ENCODE data around the gene SYVN1. TPM values are rescaled to one million over a fixed set of nuclear protein-coding genes. Genes with fewer than 3 reads are reported as not detected.

The SYVN1 gene
- total RNA-seq, 1 donor from 2014 or later = 50.4 TPM

DNA sequence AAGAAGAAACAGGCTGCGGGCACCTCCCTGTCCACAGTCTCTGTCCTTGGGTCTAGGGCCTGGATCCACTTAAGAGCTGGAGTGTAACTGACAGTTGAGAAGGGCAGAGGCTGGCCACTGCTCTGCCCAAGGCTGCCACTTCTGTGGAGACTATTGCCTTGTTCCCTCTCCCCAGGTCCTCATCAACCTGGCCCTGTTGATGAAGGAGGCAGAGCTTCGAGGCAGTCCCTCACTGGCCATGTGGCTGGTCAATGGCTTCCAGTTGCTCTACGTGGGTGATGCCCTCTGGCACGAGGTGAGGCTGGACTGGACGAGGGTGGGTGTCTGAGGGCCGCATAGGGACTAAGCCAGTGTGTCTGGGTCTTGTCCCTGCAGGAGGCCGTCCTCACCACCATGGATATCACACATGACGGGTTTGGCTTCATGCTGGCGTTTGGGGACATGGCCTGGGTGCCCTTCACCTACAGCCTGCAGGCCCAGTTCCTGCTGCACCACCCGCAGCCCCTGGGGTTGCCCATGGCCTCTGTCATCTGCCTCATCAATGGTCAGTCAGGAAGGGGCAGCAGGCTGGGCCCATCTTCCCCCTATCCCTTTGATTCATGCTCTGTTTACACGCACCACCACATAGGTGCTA, 19.7 kb downstream of the SYVN1 start:
- intact Hi-C loops (cut with micrococcal nuclease) = loop anchor here (5.0 kb wide), 2 partner anchors 148 to 197 kb away; partner anchors contain the start of genes ATG2A and POLA2

DNA sequence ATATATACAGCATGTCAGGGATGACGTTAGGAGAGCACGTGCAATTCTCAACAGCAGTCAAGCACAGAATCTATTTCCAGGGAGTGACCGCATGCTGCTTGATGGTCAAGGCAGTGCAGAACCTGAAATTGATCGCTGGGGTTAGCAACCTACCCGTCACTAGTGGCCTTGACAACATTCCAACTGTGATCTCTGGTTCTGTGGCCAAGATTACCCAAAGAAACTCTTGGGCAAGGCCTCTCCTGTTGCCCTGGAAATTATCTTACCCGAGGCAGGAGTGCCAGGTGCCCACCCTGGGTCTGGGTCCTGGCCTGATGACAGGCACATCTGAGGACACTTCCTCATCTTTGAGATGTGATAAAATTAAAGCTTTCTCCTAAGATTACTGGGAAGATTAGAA, 20.5 kb downstream of the SYVN1 start:
- intact Hi-C loops (cut with micrococcal nuclease) = loop anchor here (5.0 kb wide), 2 partner anchors 148 to 197 kb away; partner anchors contain the start of genes ATG2A and POLA2

DNA sequence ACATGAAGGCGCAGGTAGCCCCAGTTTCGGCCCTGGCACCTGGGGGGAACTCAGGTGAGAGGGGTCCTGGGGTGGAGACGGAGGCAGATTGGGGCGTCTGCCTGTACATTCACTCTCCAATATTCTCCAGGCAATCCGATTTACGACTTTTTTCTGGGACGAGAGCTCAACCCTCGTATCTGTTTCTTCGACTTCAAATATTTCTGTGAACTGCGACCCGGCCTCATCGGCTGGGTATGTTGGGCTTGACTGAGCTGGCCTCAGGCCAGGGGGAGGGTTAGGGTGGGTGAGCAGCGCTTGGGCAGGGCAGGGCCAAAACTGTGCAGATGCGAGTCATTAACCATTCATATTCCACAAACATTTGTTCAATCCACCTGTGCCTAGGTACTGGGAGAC, 21.0 kb downstream of the SYVN1 start:
- intact Hi-C loops (cut with micrococcal nuclease) = loop anchor here (5.0 kb wide), 2 partner anchors 149 to 196 kb away; partner anchors contain the start of genes ATG2A and POLA2

DNA sequence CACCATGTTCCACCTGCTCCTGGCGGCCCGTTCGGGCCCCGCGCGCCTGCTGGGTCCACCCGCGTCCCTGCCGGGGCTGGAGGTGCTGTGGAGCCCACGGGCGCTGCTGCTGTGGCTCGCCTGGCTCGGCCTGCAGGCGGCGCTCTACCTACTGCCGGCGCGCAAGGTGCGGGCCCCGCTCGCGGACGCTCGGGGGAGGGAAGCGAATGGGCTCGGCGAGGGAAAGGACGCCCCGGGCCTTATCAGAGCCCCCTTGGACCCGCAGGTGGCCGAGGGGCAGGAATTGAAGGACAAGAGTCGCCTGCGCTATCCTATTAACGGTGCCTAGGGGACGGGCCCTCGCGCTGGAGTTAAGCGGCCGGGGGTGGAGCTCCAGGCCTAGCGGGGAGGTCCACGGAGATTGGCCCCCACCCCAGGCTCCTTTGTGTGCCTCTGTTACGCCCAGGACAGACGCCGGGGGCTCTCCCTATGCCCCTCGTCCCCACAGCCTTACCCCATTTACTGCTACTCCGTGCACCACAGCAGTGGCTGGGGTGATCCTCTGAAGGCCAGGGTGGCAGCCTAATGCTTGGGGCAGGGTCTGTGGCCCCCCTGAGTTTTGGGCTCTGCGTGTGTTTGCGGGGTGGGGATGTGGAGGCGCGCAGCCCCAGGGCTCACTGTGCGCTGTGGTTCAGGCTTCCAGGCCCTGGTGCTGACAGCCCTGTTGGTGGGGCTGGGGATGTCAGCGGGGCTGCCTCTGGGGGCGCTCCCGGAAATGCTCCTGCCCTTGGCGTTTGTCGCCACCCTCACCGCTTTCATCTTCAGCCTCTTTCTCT, 21.6 kb downstream of the SYVN1 start:
- intact Hi-C loops (cut with micrococcal nuclease) = loop anchor here (1.0 to 5.0 kb wide), 4 partner anchors 22 to 195 kb away; partner anchors contain the start of genes ATG2A, CDCA5, POLA2 and SYVN1

DNA sequence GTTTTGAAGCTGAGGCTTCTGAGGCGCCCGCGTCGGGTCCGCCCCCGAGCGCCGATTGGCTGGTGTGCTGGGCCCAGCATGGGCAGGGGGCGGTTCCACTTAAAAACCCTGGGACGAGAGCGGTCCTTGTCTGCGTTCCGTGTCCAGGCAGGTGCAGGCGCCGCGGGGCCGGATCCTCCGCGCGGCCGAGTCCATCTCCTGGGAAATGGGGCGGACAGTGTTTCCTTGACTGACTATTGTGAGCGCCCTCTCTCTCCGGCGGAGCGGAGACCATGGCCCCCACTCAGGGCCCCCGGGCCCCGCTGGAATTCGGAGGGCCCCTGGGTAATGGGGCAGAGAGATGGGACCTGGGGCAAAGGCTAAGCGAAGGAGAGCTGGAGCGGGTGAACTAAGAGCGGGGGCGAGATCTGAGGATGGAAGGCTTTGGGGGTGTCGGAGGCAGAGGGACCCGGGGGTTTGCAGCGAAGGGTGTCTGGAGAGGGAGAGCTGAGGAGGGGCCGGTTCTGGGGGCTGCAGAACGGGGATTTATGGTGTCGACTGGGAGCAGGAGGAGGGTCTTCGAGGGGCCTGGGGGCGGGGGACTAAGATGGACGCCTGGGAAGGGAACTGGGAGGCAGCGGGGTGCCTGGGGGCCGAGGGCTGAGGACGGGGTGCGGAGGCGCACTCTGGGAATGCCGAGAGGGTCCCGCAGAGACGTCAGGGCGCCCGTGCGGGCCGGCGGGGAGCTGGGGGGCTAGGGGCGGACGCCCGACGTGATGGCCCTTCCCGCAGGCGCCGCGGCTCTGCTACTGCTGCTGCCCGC, 22.4 kb downstream of the SYVN1 start, which contains the start of gene TM7SF2:
Gene TM7SF2, plus strand, starts transcription at position 129 of the 802 bp plus-strand sequence. Its CDS starts 144 bp downstream, at position 273.
- intact Hi-C loops (cut with micrococcal nuclease) = loop anchor here (1.0 to 5.0 kb wide), 5 partner anchors 16 to 195 kb away; partner anchors contain the start of genes ATG2A, CDCA5, POLA2 and SYVN1

DNA sequence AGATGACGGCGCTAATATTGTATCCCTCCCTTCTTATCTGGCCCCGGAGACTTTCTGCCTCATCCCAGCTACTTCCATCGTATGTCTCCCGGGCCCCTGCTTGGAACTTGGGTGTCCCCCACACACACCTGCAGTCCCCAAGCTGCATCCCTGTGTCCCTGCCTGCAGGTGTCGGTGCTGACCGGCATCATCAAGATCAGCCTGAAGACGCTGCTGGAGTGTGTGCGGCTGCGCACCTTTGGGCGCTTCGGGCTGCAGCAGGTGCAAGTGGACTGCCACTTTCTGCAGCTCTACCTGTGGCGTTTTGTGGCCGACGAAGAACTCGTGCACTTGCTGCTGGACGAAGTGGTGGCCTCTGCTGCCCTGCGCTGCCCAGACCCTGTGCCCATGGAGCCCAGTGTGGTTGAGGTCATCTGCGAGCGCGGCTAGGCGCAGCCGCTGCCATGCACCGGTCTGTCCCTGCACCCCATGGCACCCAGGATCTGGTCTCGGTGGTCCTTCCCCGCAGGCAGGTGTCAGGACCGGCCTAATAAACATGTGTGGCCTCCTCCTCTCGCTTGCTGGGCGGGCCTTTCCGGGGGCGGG, 23.1 kb downstream of the SYVN1 start:
- intact Hi-C loops (cut with micrococcal nuclease) = loop anchor here (1.0 to 5.0 kb wide), 3 partner anchors 15 to 194 kb away; partner anchors contain the start of genes ATG2A, POLA2 and VPS51

DNA sequence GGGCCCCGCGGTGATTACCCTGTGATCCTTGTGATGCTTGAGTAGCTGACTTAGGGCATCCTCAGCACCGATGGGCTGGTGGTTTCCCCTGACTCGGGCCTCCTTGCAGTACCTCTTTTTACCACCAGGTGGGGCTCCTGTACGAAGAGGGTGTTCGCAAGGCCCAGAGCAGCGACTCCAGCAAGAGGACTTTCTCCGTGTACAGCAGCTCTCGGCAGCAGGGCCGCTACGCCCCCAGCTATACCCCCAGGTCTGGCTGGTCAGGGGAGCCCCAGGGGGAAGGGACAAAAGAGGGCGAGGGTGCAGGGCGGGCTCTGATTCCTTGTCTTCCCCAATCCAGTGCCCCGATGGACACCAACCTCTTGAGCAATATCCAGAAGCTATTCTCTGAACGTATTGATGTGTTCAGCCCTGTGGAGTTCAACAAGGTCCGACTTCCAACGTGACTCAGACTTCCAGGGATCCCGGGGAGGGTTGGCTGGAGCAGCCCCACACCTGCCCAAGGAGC, 23.9 kb downstream of the SYVN1 start:
- intact Hi-C loops (cut with micrococcal nuclease) = loop anchor here (5.0 kb wide), 2 partner anchors 152 to 193 kb away; partner anchors contain the start of genes ATG2A and POLA2

DNA sequence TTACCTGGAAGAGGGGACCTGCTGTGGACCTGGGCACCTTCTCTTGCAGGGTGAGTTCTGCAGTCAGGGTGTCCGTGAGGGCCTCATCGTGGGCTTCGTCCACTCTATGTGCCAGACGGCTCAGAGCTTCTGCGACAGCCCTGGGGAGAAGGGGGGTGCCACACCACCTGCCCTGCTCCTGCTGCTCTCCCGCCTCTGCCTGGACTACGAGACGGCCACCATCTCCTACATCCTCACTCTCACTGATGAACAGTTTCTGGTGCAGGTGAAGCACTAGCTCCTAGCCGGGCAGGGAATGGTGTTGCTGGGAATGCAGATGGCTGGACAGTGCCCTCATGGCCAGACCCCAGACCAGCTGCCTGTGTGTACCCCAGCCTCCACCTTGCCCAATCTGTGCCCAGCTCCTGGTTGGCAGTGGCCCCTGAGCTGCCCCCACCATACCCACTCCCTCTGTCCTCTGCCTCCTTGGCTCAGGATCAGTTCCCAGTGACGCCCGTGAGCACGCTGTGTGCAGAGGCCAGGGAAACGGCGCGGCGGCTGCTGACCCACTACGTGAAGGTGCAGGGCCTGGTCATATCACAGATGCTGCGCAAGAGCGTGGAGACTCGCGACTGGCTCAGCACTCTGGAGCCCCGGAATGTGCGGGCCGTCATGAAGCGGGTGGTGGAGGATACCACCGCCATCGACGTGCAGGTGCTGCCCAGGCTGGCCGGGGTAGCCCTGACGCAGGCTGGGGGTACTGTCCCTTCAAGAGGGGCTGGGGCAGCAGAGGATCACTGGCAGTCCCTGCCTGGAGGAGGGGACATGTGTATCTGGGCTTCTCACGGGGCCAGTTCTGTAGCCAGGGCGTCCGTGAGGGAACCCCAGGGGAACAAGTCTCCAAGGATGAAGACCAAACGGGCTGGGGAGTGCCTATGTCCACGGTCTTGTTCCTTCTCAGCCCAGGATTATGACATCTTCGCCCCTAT, 24.8 kb downstream of the SYVN1 start:
- intact Hi-C loops (cut with micrococcal nuclease) = loop anchor here (5.0 kb wide), 2 partner anchors 153 to 192 kb away; partner anchors contain the start of genes ATG2A and POLA2

DNA sequence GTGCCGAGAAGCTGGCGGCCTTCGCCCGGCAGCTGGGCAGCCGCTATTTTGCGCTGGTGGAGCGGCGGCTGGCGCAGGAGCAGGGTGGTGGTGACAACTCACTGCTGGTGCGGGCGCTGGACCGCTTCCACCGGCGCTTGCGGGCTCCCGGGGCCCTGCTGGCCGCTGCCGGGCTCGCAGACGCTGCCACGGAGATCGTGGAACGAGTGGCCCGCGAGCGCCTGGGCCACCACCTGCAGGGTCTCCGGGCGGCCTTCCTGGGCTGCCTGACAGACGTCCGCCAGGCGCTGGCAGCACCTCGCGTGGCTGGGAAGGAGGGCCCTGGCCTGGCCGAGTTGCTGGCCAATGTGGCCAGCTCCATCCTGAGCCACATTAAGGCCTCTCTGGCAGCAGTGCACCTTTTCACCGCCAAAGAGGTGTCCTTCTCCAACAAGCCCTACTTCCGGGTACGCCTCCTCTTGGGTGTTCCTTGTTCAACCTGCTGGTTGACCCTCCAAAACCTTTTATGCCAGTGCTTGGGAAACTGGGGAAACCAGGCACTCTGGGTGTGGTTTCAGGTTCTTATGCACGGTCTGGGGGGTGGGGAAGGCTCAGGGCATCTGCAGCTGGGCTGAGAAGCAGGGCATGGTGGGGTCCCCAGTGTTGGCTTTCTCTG, 25.7 kb downstream of the SYVN1 start:
- intact Hi-C loops (cut with micrococcal nuclease) = no loop called here

DNA sequence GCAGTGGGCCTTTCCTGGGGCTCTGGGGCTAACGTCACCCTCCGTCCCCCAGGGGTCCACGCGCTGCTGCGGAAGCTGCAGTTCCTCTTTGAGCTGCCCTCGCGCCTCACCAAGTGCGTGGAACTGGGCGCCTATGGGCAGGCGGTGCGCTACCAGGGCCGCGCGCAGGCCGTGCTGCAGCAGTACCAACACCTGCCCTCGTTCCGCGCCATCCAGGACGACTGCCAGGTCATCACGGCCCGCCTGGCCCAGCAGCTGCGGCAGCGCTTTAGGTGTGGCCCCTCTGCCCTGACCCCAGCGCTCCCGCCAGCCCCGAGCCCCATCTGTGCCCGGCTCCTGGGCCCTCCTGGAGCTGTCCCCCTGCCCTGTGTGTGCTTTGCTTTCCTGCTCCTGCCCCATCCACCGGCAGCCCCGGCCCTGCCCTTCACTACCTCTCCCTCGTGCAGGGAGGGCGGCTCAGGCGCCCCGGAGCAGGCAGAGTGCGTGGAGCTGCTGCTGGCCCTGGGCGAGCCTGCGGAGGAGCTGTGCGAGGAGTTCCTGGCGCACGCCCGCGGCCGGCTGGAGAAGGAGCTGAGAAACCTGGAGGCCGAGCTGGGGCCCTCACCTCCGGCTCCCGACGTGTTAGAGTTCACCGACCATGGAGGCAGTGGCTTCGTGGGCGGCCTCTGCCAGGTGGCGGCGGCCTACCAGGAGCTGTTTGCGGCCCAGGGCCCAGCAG, 26.4 kb downstream of the SYVN1 start:
- intact Hi-C loops (cut with micrococcal nuclease) = no loop called here

DNA sequence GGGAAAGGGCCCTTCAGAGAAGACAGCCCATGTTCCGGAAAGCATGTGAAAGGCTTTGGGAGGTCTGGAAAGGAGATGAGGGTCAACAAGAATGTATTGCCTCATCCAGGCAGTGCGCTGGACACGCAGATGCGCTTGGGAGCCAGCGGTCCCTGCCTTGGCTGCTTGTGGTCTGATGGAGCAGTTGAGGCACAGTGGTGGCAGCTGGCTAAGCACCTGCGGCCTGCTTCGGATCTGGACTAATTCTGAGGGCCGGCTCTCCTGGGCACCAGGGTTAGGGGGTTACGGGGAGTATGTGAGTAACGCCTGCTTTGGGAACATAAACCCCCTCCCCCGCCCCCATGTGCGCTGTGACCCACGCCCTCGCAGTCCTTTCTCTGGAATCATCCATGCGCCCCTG, 27.2 kb downstream of the SYVN1 start:
- intact Hi-C loops (cut with micrococcal nuclease) = no loop called here

DNA sequence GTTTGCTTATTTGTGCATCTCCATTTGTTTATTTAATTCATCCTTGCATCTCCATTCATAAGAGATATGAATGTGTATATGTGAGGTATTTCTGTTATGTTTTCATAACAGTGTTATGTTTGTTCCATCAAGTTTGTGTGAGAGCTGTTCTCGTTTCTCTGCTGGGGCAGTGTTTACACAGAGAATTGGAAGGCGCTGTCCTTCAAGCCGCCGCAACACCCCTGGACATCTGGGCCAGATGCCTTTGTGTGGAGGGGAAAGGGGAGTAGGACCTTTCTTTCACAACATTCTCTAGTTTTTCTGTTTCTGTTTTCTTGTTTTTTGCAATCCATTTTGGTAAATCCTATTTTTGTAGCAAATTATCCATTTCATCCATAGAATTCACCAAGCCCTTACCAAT, 29.7 kb downstream of the SYVN1 start:
- intact Hi-C loops (cut with micrococcal nuclease) = no loop called here

DNA sequence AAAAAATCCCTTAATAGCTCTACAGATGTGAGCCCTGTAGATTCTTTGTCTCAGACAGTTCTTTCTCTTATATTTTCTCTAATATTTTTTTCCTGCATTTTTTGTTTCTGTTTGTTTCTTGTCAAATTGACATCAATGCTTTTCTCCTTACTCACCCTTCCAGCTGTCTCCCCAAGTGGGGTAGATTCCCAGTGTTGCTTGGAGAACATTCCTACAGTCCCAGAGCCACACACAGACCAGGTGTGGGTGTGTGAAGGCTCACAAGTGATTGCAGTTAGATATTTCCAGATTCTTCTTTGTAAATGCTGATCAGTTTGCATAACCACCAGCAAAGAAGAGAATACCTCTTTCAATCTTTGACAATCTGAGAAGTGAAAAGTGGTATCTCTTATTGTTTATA, 30.8 kb downstream of the SYVN1 start:
- intact Hi-C loops (cut with micrococcal nuclease) = no loop called here

DNA sequence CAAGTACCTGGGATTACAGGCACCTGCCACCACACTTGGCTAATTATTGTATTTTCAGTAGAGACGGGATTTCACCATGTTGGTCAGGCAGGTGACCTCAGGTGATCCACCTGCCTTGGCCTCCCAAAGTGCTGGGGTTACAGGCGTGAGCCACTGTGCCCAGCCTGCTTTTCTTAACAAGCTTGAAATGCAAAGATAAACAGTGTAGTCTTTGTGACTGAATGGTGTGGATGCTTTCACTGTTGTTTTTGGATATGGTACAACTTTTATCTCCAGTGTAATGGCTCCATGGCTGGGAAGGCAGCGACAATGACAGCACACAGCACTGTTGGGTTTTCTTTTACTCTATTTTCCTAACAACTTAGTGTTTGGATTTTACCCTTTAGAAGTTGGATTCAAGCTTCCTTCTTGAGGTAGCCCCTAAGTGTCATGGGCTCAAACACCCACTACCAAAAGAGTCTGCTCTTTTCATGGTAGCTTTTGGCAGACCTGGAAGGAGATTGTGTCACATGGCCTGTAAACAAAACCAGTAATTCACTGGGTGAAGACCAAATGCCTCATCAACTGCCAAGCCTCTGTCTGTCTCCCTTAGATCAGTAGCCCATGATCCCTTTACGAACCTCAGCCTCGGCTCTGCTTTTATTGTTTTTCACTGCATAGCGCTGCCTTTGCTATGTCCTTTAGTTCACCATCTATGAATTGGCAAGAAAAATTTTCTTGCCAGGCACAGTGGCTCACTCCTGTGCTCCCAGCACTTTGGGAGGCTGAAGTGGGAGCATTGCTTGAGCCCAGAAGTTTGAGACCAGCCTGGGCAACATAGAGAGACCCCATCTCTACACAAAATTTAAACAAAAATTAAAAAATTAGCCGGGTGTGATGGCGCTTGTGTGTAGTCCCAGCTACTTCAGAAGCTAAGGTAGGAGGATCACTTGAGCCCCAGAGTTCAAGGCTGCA, 31.9 kb downstream of the SYVN1 start:
- intact Hi-C loops (cut with micrococcal nuclease) = no loop called here

DNA sequence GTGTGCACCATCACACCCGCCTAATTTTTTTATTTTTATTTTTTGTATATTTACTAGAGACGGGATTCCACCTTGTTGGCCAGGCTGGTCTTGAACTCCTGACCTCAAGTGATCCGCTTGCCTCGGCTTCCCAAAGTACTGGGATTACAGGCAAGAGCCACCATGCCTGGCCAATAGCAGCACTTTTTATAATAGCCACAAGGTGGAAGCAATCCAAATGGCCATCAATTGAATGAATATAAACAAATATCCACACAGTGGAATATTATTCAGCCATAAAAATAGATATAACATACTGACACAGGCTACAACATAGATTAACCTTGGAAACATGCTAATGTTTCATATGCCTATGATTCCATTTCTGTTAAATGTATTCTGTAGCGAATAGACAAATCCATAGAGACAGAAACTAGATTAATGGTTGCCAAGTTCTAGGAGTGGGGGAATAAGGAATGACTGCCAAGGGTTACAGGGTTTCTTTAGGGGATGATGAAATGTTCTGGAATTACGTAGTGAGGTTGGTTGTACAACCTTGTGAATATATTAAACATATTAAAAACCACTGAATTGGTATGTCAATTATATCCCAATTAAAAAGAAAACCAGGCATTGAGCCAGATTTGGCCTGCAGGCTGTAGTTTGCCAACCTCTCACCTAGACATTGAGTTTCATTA, 33.5 kb downstream of the SYVN1 start:
- intact Hi-C loops (cut with micrococcal nuclease) = no loop called here

DNA sequence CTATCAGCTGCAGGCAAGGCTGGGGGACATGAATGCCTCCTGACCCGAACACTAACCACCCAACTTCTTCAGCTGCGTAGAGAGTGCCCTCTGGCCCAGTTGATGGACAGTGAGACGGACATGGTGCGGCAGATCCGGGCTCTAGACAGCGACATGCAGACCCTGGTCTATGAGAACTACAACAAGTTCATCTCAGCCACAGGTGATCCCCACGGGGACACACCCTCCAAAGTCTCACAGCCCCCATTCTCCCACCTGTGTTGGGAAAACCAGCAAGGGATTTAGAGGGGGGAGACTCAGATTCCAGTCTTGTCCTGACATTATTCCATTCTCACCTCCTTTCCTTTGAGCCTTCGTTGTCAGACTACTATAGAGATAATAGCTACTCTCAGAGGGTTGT, 37.4 kb downstream of the SYVN1 start:
- intact Hi-C loops (cut with micrococcal nuclease) = loop anchor here (1.0 kb wide), 5 partner anchors 13 to 70 kb away; partner anchors contain the start of genes CDCA5, SNX15, SYVN1 and TM7SF2

All from T-helper 2 cell treated with Interferon-gamma antibody and Interleukin-4, amounts not matched to agents 100 ng/mL and 5 ng/mL, for 36 hours (primary cell).